A673 (cell line): ENCODE measurements around the gene NPAS4. TPM values are rescaled to one million over a fixed set of nuclear protein-coding genes. Genes with fewer than 3 reads are reported as not detected.

ENCODE experiments used
- BruUV-seq: library from RNA; stranded (reverse); fragments of 400-500 nt; replicated peaks from 2 replicates; lab custom pipeline; 2021; lab: Mats Ljungman, UMichigan
- CTCF ChIA-PET: fragments of 300-600 bp; sonication (Branson Sonifier 250); formaldehyde crosslinking; loops from one replicate; lab custom pipeline; 2022; ENCODE audit warnings: antibody characterized with exemption; lab: Charles Lee
- POLR2A ChIA-PET: fragments of 300-600 bp; sonication (Branson Sonifier 250); formaldehyde crosslinking; loops from one replicate; lab custom pipeline; 2022; ENCODE audit warnings: antibody characterized with exemption; ENCODE audit not compliant: low non-redundant PET; lab: Charles Lee
- DNase-seq: peaks from one replicate; pipeline ENCODE4 v3.0.0-alpha.2; 2015; ENCODE audit warnings: low spot score
- H3K27ac ChIP-seq: fragments of 200-600 bp; sonication (generic); 2 replicates; pipeline ENCODE4 v1.5.1; 2016; ENCODE audit warnings: mixed run types, low read depth, mild to moderate bottlenecking, mixed read lengths, antibody characterized with exemption, low read length; ENCODE audit not compliant: poor library complexity, severe bottlenecking
- H3K27me3 ChIP-seq: fragments of 200-600 bp; sonication (generic); replicated peaks from 2 replicates; pipeline ENCODE4 v1.6.1; 2017; ENCODE audit warnings: mixed run types, low read depth, mild to moderate bottlenecking, mixed read lengths, antibody characterized with exemption, low read length; ENCODE audit not compliant: insufficient read depth, poor library complexity
- H3K36me3 ChIP-seq: fragments of 200-600 bp; sonication (generic); 2 replicates; pipeline ENCODE4 v1.6.1; 2016; ENCODE audit warnings: mixed run types, mild to moderate bottlenecking, mixed read lengths, antibody characterized with exemption, low read length; ENCODE audit not compliant: insufficient read depth, poor library complexity, severe bottlenecking
- H3K4me1 ChIP-seq: fragments of 200-600 bp; sonication (generic); 2 replicates; pipeline ENCODE4 v1.6.1; 2017; ENCODE audit warnings: mixed run types, mild to moderate bottlenecking, mixed read lengths, antibody characterized with exemption, low read length; ENCODE audit not compliant: insufficient read depth, poor library complexity, severe bottlenecking
- H3K4me3 ChIP-seq: fragments of 200-600 bp; sonication (generic); 2 replicates; pipeline ENCODE4 v1.5.1; 2016; ENCODE audit warnings: low read depth, mixed run types, mild to moderate bottlenecking, mixed read lengths, low read length; ENCODE audit not compliant: poor library complexity, severe bottlenecking
- H3K9me3 ChIP-seq: fragments of 200-600 bp; sonication (generic); 2 replicates; pipeline ENCODE4 v1.6.1; 2016; ENCODE audit warnings: mixed run types, low read depth, mild to moderate bottlenecking, mixed read lengths, antibody characterized with exemption, low read length; ENCODE audit not compliant: poor library complexity, severe bottlenecking
- EZH2 ChIP-seq: fragments of 200-600 bp; sonication (generic); IDR thresholded peaks from 2 replicates; pipeline ENCODE4 v1.6.1; 2017; ENCODE audit warnings: borderline replicate concordance, low read depth, mild to moderate bottlenecking, mixed read lengths, antibody characterized with exemption, low read length; ENCODE audit not compliant: poor library complexity, severe bottlenecking
- intact Hi-C: fragments of 100-400 bp; cut with micrococcal nuclease; formaldehyde crosslinking; loops from one replicate; pipeline ENCODE4 v1.10.0; 2022; ENCODE audit not compliant: unreplicated experiment
- total RNA-seq: library from RNA; stranded (reverse); gene quantifications from 2 replicates; pipeline ENCODE4 v1.2.3, GENCODE V29; 2021
- TF ChIP-seq, protein P1 (sequence below): fragments of 300-800, 200-600 bp; sonication (generic); conservative IDR thresholded peaks from 2 replicates; pipeline ENCODE4 v1.5.1; 2017; ENCODE audit warnings: low read depth, mild to moderate bottlenecking, antibody characterized with exemption, low read length, moderate library complexity, mixed read lengths

The NPAS4 gene
- total RNA-seq, 1 experiment from 2014 or later: not detected

- no peak overlapping the region for H3K4me3 ChIP-seq
- H3K36me3 ChIP-seq: no peaks in the 10 kb centered on the region
- no peaks in the 10 kb centered on the region for H3K9me3 ChIP-seq
- TF ChIP-seq EZH2: no peak
- TF ChIP-seq, protein P1, sequence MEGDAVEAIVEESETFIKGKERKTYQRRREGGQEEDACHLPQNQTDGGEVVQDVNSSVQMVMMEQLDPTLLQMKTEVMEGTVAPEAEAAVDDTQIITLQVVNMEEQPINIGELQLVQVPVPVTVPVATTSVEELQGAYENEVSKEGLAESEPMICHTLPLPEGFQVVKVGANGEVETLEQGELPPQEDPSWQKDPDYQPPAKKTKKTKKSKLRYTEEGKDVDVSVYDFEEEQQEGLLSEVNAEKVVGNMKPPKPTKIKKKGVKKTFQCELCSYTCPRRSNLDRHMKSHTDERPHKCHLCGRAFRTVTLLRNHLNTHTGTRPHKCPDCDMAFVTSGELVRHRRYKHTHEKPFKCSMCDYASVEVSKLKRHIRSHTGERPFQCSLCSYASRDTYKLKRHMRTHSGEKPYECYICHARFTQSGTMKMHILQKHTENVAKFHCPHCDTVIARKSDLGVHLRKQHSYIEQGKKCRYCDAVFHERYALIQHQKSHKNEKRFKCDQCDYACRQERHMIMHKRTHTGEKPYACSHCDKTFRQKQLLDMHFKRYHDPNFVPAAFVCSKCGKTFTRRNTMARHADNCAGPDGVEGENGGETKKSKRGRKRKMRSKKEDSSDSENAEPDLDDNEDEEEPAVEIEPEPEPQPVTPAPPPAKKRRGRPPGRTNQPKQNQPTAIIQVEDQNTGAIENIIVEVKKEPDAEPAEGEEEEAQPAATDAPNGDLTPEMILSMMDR: no peak
- DNase-seq: no peak
- no peaks in the 10 kb centered on the region for H3K4me1 ChIP-seq
- H3K27me3 ChIP-seq: peaks cover 31% of the 10 kb centered on the region
- POLR2A ChIA-PET: no interaction called here
- H3K27ac ChIP-seq: no peak overlapping the region
- intact Hi-C loops: no loop called here
- BruUV-seq: no TSS peak
- CTCF ChIA-PET: no interaction called here
These were observed 3.8 kb upstream of the NPAS4 start for GRCh38 chr11:66417000-66417399.

- intact Hi-C loops: no loop called here
- DNase-seq: peak; percentile 85
- no peak overlapping the region for H3K27ac ChIP-seq
- BruUV-seq: no TSS peak
- H3K36me3 ChIP-seq: no peaks in the 10 kb centered on the region
- H3K4me1 ChIP-seq: no peaks in the 10 kb centered on the region
- TF ChIP-seq, protein P1: peak; percentile 34; the same call in 1 of the 2 replicates
- TF ChIP-seq EZH2: no peak
- H3K27me3 ChIP-seq: peaks cover 31% of the 10 kb centered on the region
- ChIA-PET POLR2A (interaction anchor here (0.6 kb wide), 1 partner anchor 141 kb away, joined by 10 read pairs; no protein-coding TSS in a partner anchor), CTCF (interaction anchor here (0.8 to 1.1 kb wide), 4 partner anchors 9 to 260 kb away, joined by 3 to 8 read pairs (median 4); partner anchors contain the start of genes MRPL11 and RBM4B)
- H3K4me3 ChIP-seq: no peak overlapping the region
- H3K9me3 ChIP-seq: no peaks in the 10 kb centered on the region
These were observed 2.5 kb upstream of the NPAS4 start for GRCh38 chr11:66418168-66418985.

DNA sequence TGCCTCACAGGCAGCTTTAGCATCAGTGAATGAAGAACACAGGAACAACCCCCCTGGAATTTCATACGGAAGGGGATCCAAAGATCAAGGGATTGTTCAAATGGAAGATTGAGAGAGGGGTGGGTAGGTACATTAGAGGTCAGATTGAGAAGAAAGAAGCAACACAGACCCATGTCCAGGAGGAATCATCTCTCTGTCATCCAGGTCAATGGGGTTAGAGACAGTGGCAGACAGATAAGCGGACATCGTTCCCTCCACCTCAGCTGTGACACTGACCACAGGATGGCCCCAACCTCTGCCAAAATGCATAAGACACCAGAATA is 1.9 kb upstream of the NPAS4 start:
- no peaks in the 10 kb centered on the region for H3K4me1 ChIP-seq

More for the DNA sequence above, 1.9 kb upstream of the NPAS4 start:
- H3K36me3 ChIP-seq: no peaks in the 10 kb centered on the region
- BruUV-seq: no TSS peak
- no peak overlapping the region for H3K27ac ChIP-seq
- ChIA-PET CTCF (no interaction called here), POLR2A (no interaction called here)
- H3K27me3 ChIP-seq: peaks cover 29% of the 10 kb centered on the region
- intact Hi-C loops: no loop called here
- DNase-seq: no peak
- no peak overlapping the region for H3K4me3 ChIP-seq
- no peaks in the 10 kb centered on the region for H3K9me3 ChIP-seq
- TF ChIP-seq EZH2: no peak
- TF ChIP-seq, protein P1: no peak
